GM12874 (cell line): Measurements from ENCODE around the gene KRT24.

ENCODE experiments used
- CTCF ChIP-seq: IDR thresholded peaks from 2 replicates; pipeline ENCODE4 v1.5.1; 2011; ENCODE audit warnings: low read depth, mild to moderate bottlenecking, control low read depth, low read length, moderate library complexity; ENCODE audit not compliant: insufficient read depth

The KRT24 gene

GRCh38 chr17:40703652-40704051, at the start of gene KRT24:
Gene KRT24 (minus strand): TSS chr17:40703752. CDS start chr17:40703693, 59 bp downstream.
- TF ChIP-seq CTCF = no peak

- no peak for TF ChIP-seq CTCF
Measured at GRCh38 chr17:40751065-40751464, 47.5 kb upstream of the KRT24 start.

GRCh38 chr17:40750391-40750790, 46.8 kb upstream of the KRT24 start:
- no peak for TF ChIP-seq CTCF

- TF ChIP-seq CTCF = no peak
Measured at GRCh38 chr17:40738553-40738952, 35.0 kb upstream of the KRT24 start.

- no peak for TF ChIP-seq CTCF
Measured at GRCh38 chr17:40735016-40735415, 31.5 kb upstream of the KRT24 start.

GRCh38 chr17:40734018-40734417, 30.5 kb upstream of the KRT24 start:
- no peak for TF ChIP-seq CTCF

- TF ChIP-seq CTCF = no peak
Measured at GRCh38 chr17:40730970-40731369, 27.4 kb upstream of the KRT24 start.
